Skeletal muscle satellite cell (primary cell): ENCODE data around the gene PYCR2.
A peak's percentile ranks its signal among the peaks of the same experiment; 100 is the strongest.

Source experiments
- H3K27me3 ChIP-seq: 2 replicates; pipeline ENCODE4 v1.7.0; 2013; ENCODE audit warnings: low read length; ENCODE audit not compliant: control insufficient read depth, insufficient read depth
- H3K36me3 ChIP-seq: 2 replicates; pipeline ENCODE4 v1.7.0; 2013; ENCODE audit warnings: mild to moderate bottlenecking, control low read depth, low read length; ENCODE audit not compliant: insufficient read depth
- H3K4me1 ChIP-seq: 2 replicates; pipeline ENCODE4 v1.7.0; 2013; ENCODE audit warnings: low read length; ENCODE audit not compliant: control insufficient read depth, insufficient read depth
- H3K4me2 ChIP-seq: 2 replicates; pipeline ENCODE4 v1.7.0; 2013; ENCODE audit warnings: mild to moderate bottlenecking, low read length
- H3K4me3 ChIP-seq: 2 replicates; pipeline ENCODE4 v1.7.0; 2013; ENCODE audit warnings: low read length
- H3K9ac ChIP-seq: 2 replicates; pipeline ENCODE4 v1.7.0; 2013; ENCODE audit warnings: mild to moderate bottlenecking, low read depth, low read length, moderate library complexity
- H3K9me3 ChIP-seq: replicated peaks from 2 replicates; pipeline ENCODE4 v1.7.0; 2013; ENCODE audit warnings: mild to moderate bottlenecking, control low read depth, low read length

The PYCR2 gene

DNA sequence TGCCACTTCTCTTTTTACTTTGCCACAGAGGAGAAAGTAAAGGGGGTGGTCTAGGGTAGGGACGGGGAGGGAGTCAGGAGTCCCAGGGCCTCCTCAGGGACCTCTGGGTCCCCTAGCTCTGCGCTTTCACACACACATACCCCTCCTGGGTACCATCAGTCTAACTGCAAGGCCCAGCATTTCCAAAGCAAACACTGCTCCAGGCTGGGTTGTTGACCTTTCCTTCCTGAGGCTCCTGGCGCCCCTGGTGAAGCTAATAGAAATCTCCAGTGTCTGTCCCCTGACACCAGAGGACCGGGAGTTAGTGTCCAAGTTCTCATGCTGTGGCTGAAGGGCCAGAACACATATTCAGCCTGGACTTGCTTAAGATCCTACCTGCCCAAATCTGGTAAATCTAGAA is 45.8 kb downstream of the PYCR2 start:
- no peaks in the 10 kb centered on the region for H3K9me3 ChIP-seq
- no peak overlapping the region for H3K9ac ChIP-seq
- H3K36me3 ChIP-seq, result peaks cover 30% of the 10 kb centered on the region
- no peak overlapping the region for H3K4me3 ChIP-seq
- no peak overlapping the region for H3K4me2 ChIP-seq
- H3K4me1 ChIP-seq, result peaks cover 33% of the 10 kb centered on the region
- H3K27me3 ChIP-seq, result no peaks in the 10 kb centered on the region

DNA sequence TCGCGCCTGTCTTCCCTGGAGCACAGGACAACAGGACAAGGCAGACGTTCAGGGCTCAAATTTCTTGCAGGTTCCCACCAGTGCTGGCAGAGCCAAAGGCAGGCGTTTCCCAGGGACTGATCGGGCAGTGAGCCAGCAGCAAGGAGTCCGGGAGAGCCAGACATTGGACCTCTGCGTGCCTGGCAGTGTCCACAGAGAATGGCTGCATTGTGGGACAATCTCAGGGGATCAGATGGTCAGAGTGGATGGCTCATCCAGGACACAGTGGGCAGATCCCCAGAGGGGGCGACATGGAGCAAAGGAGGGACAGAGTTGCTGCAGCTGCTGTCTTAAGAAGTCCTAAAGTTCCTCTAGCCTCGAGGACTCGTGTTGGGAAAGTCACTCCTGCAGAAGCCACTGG is 46.5 kb downstream of the PYCR2 start:
- Histone ChIP-seq H3K9me3 (no peaks in the 10 kb centered on the region), H3K4me2 (no peak overlapping the region), H3K4me3 (no peak overlapping the region), H3K4me1 (peaks cover 29% of the 10 kb centered on the region), H3K36me3 (peaks cover 34% of the 10 kb centered on the region), H3K27me3 (no peaks in the 10 kb centered on the region), H3K9ac (no peak overlapping the region)

DNA sequence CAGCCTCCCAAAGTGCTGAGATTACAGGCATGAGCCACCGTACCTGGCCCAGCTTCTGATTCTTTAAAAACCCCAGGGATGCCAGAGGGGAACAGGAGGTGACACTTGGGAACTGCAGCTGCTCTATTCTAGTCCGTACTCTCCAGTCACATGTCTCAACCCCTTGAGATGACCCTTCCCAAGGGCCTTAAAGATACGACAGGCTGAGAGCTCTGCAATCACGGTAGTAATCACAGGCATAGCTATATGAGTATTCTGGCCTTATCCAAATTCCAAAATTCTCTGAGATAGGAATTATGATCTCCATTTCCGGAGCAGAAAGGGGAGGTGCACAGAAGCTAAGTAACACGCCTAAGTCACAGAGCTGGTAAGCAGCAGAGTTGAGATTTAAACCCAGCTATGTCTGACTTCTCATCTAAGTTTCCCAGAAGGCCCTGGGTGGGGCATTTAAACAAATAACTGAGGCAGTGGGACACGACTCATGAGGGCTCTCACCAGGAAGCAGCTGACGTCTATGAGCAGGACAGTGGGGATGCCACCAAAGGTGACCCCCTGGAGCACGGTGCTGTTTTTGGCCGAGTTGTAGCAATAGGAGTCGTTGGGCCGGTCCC is 47.0 kb downstream of the PYCR2 start:
- Histone ChIP-seq H3K27me3 (no peaks in the 10 kb centered on the region), H3K36me3 (peaks cover 34% of the 10 kb centered on the region), H3K9ac (no peak overlapping the region), H3K4me2 (no peak overlapping the region), H3K4me1 (peaks cover 33% of the 10 kb centered on the region), H3K9me3 (no peaks in the 10 kb centered on the region), H3K4me3 (no peak overlapping the region)

DNA sequence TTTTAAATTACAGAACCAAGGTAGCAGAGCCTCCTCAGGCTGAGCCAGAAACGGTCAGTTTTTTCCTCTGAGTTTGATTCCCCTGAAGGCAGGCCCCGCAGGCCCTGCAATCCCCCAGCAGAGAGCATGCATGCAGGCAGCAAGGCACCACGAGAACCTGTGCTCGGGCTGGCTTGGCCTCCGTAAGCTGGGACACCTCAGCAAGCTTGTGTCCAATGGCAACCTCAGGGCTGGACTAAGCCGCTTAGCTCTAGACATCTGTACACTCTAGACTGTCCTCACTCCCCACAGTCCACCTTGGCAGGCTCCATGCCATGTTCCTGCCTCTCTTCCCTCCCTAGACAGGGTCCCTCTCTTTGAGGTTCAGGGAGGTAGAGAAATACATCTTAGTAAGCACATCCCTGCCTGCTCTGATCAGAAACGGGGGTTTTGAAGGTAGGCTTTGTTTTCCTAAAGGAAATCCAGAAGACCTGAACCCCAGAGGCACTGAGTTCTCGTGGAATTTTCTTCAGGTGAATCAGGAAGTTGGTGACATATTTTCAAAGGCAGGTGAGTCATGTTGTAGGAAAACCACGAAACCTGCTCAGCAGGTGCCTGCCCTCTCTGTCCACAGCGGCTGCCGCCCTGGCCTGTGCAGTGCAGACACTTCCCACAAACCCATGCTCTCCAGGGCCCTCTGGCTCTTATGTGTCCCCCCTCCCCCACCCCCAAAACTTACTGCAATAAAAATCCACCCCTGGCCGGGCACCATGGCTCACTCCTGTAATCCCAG is 48.8 kb downstream of the PYCR2 start:
- Histone ChIP-seq H3K4me1 (peaks cover 33% of the 10 kb centered on the region), H3K9me3 (no peaks in the 10 kb centered on the region), H3K9ac (no peak overlapping the region), H3K4me3 (no peak overlapping the region), H3K4me2 (no peak overlapping the region), H3K36me3 (peaks cover 43% of the 10 kb centered on the region), H3K27me3 (no peaks in the 10 kb centered on the region)

DNA sequence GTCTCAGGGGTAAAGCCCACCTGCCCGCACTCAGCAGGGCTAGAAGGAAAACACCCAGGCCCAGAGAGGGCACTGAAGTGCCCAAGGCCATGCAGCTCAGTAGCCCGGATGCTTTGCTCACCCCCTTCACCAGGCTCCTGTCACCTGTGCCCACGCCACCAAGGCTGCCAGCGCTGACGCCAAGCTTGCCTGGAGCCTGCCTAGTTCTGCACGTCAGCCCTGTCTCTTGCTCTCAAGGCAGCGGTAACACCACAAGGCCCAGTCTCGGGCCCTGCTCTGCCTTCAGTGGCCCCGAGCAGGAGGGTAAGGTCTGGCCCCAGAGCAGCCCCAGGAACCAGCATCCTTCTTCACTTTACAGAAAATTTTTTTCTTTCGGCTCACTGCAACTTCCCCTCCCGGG is 49.6 kb downstream of the PYCR2 start:
- Histone ChIP-seq H3K36me3 (peaks cover 43% of the 10 kb centered on the region), H3K9me3 (no peaks in the 10 kb centered on the region), H3K9ac (no peak overlapping the region), H3K4me3 (no peak overlapping the region), H3K4me2 (no peak overlapping the region), H3K27me3 (no peaks in the 10 kb centered on the region), H3K4me1 (peaks cover 31% of the 10 kb centered on the region)

DNA sequence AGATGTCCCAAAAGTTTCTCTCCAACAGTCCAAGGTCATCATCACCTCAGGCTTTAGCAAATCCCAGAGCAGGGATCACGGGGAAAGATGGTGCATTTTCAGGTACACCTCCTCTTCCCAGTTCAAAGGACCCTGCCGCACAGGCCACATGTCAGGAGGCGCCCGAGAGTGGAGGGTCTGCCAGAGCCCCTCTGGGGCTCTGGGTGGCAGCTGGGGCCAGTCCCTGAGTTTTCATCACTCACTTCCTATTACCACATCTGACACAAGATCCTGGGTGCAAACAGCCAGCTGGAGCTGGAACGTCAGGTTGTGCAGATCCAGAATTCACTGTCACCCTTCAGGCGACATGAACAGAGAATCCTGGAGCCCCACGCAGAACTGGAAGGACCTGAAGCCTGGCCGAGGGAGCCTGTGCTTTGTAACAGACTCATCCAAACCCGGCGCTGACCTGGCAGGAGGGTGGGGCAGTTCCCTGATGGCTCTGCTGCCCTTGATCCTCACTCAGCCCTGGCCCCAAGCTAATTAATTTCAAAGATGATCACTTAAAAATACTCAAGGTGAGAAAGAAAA is 50.7 kb downstream of the PYCR2 start:
- no peak overlapping the region for H3K4me3 ChIP-seq
- H3K36me3 ChIP-seq, result peaks cover 43% of the 10 kb centered on the region
- H3K9ac ChIP-seq, result no peak overlapping the region
- H3K4me2 ChIP-seq, result no peak overlapping the region
- H3K4me1 ChIP-seq, result peaks cover 30% of the 10 kb centered on the region
- no peaks in the 10 kb centered on the region for H3K27me3 ChIP-seq
- no peaks in the 10 kb centered on the region for H3K9me3 ChIP-seq

DNA sequence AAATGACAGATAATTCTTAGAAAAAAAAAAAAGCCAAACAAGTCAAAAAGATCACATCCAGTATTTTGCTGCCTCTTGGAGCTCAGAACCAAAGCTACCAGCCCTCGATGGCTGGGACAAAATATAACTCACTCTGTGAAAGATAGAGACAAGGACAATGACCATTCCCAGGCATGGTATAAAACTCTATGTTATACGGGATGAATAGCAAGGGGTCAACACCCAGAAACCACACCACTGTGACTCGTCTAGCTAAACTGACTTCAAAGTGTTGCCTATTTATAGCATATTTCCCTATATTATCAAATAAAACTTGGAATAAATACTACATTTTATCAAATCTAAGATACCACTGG is 52.0 kb downstream of the PYCR2 start:
- Histone ChIP-seq H3K9ac (no peak overlapping the region), H3K36me3 (peaks cover 47% of the 10 kb centered on the region), H3K4me2 (no peak overlapping the region), H3K4me1 (peaks cover 18% of the 10 kb centered on the region), H3K9me3 (no peaks in the 10 kb centered on the region), H3K4me3 (no peak overlapping the region), H3K27me3 (no peaks in the 10 kb centered on the region)

DNA sequence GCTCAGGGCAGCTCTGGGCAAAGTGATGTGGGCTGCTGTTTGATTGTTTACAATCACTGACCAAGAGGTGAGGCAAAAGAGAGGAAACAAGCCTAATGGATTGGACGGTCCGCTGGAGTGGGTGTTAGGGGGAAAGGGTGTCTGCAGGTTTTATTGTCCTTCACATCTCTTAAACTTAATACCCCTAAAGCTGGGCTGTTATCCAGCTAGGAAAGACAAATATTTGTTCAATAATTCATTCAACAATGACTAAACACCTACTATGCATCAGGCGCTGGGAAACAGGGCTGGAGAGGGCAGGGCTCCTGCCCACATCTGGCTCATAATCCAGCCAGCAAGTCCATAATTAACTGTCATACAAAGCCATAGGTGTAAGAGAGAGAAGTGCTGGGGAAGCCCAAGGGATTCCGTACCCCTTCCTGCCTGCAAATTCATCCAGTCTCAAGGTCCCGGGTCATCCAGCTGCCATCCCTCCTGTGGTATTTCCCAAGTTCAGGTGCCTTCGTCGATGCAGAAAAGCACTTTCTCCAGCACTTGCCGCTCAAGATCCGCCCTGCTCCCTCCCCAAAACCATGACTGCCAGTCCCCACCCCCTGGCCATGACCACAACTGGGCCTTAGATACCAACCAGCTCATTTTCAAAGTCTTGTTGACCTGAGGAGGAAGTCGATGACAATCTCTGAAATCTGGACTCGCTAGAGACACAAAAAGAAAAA is 52.5 kb downstream of the PYCR2 start:
- Histone ChIP-seq H3K9ac (no peak overlapping the region), H3K27me3 (no peaks in the 10 kb centered on the region), H3K4me1 (peaks cover 20% of the 10 kb centered on the region), H3K4me2 (peak overlapping the region; percentile 25), H3K36me3 (peaks cover 48% of the 10 kb centered on the region), H3K4me3 (no peak overlapping the region), H3K9me3 (no peaks in the 10 kb centered on the region)

DNA sequence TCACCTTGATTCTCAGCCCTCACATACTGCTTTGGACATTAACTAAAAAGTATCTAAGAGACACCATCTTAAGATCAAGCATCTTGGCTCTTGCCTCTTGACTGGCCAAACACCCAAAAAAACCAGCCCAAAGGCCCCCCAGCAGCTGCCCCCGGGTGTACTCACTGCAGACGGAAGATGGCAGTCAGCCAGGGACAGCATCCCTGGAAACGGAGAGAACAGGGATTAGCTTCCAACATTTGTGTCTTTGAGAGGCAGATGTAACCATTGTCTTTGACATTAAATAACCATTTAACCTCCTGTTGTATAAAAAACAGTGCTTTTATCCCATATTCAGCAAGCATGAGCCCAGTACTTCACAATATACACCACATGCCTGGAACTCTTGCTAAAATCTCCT is 53.1 kb downstream of the PYCR2 start:
- Histone ChIP-seq H3K27me3 (no peaks in the 10 kb centered on the region), H3K36me3 (peaks cover 45% of the 10 kb centered on the region), H3K4me2 (peak overlapping the region; percentile 25), H3K4me3 (no peak overlapping the region), H3K4me1 (peaks cover 26% of the 10 kb centered on the region), H3K9ac (no peak overlapping the region), H3K9me3 (no peaks in the 10 kb centered on the region)
